ENCODE measurements around the gene PLCD3. TPM values are rescaled to one million over a fixed set of nuclear protein-coding genes. Genes with fewer than 3 reads are reported as not detected.
A peak's percentile ranks its signal among the peaks of the same experiment; 100 is the strongest.

The PLCD3 gene
- total and polyA plus RNA-seq, 2 of the 4 experiments (the other 2 are of a cell fraction) = 5.6 to 36.6 TPM

- no peak overlapping the region for H3K4me3 ChIP-seq (ENCODE audit: insufficient read depth, low read depth, low read length)
- H2BK5ac ChIP-seq (ENCODE audit: low read depth, low read length, poor library complexity, severe bottlenecking) = peak overlapping the region; percentile 89
- H3K23ac ChIP-seq (ENCODE audit: low read depth, low read length) = no peak overlapping the region; the same call in 1 of the 2 replicates
- intact Hi-C loops (cut with micrococcal nuclease) = no loop called here
- peak overlapping the region; percentile 13; the same call in 1 of the 2 replicates for H3K56ac ChIP-seq (ENCODE audit: extremely low read depth, insufficient read depth, low read length)
- ChIA-PET POLR2A (ENCODE audit: unreplicated experiment) (interaction anchor here (0.5 kb wide), 1 partner anchor 26 kb away, joined by 4 read pairs; no protein-coding TSS in a partner anchor), CTCF (no interaction called here)
- ATAC-seq (ENCODE audit: low read depth) = no peak
- H3K79me1 ChIP-seq (ENCODE audit: low read depth in 1 of 2, low read length in 2 of 2) = peaks cover 54 to 80% of the 10 kb centered on the region in 2 experiments
- peak overlapping the region; percentile 99 for H2AK5ac ChIP-seq (ENCODE audit: low read depth, low read length)
- peak overlapping the region; percentile 72 to 94 for H4K8ac ChIP-seq (ENCODE audit: low read depth in 2 of 2, low read length in 2 of 2)
- H3K9ac ChIP-seq (ENCODE audit: low read depth, low read length) = 0 out of 2 replicates have a peak overlapping the region, but pooled peaks have one; percentile 9
- H3K27me3 ChIP-seq (ENCODE audit: control insufficient read depth, insufficient read depth, low read length) = no peaks in the 10 kb centered on the region
- H2BK15ac ChIP-seq (ENCODE audit: low read depth, low read length) = no peak overlapping the region; the same call in 2 of the 3 replicates
- H3K9me3 ChIP-seq (ENCODE audit: control insufficient read depth, insufficient read depth, low read length) = no peaks in the 10 kb centered on the region
- DNase-seq = no peak
- no CpG with 5 or more reads among the region's 5 CpGs for WGBS, 2 experiments (ENCODE audit: extremely low coverage in 2 of 2, insufficient read length in 1 of 2)
- peaks cover 9% of the 10 kb centered on the region; the same call in 1 of the 2 replicates for H4K20me1 ChIP-seq (ENCODE audit: insufficient read depth, low read length)
- peak overlapping the region; percentile 91 for H2BK120ac ChIP-seq (ENCODE audit: low read depth, low read length)
- H2AK9ac ChIP-seq (replicated peaks; ENCODE audit: low read depth, low read length, poor library complexity) = peak overlapping the region; percentile 39
- peak overlapping the region; percentile 77 for H2AFZ ChIP-seq (replicated peaks; ENCODE audit: low read length, poor library complexity)
- peak overlapping the region; percentile 10; the same call in 1 of the 2 replicates for H3K4me2 ChIP-seq (ENCODE audit: low read depth, low read length)
- H3K4ac ChIP-seq (ENCODE audit: low read depth, low read length) = peak overlapping the region; percentile 98
- H4K91ac ChIP-seq (ENCODE audit: insufficient read depth, low read depth, low read length) = peak overlapping the region; percentile 88
- dilution Hi-C loops (cut with HindIII; ENCODE audit: low sequenced_read_pairs, unreplicated experiment) = no loop called here
- peak overlapping the region; percentile 17; the same call in 1 of the 2 replicates for H3K18ac ChIP-seq (ENCODE audit: low read depth, low read length)
- peaks cover 48% of the 10 kb centered on the region for H3K4me1 ChIP-seq (ENCODE audit: control insufficient read depth, insufficient read depth, low read length)
- peaks cover 42% of the 10 kb centered on the region for H3K9me1 ChIP-seq (ENCODE audit: insufficient read depth, low read length)
- H3K36me3 ChIP-seq (ENCODE audit: control insufficient read depth, insufficient read depth, low read length) = no peaks in the 10 kb centered on the region
- in situ Hi-C loops (cut with MboI; ENCODE audit: low sequenced_read_pairs) = no loop called here
- peak overlapping the region; percentile 18; the same call in 1 of the 2 replicates for H4K5ac ChIP-seq (ENCODE audit: low read depth, low read length)
- peak overlapping the region; percentile 70 for H3K14ac ChIP-seq (replicated peaks; ENCODE audit: low read depth, low read length)
- H3K27ac ChIP-seq (ENCODE audit: insufficient read depth, low read length) = peak overlapping the region; percentile 88
- TF ChIP-seq SMC3 (IDR thresholded peaks at IDR 0.05; ENCODE audit: low read depth, low read length) (no peak), FOS (IDR thresholded peaks at IDR 0.05; ENCODE audit: low read depth, low read length) (no peak), RCOR1 (IDR thresholded peaks at IDR 0.05; ENCODE audit: insufficient replicate concordance, low read length) (no peak), NFE2L2 (IDR thresholded peaks at IDR 0.05; ENCODE audit: low read depth, low read length) (no peak), CTCF (conservative IDR thresholded peaks at IDR 0.05; ENCODE audit: low read depth, low read length) (no peak), RFX5 (IDR thresholded peaks at IDR 0.05; ENCODE audit: low read depth, low read length) (no peak), ELK1 (IDR thresholded peaks at IDR 0.05; ENCODE audit: borderline replicate concordance, low read depth, low read length) (no peak), MXI1 (IDR thresholded peaks at IDR 0.05; ENCODE audit: borderline replicate concordance, low read depth, low read length) (no peak), RAD21 (IDR thresholded peaks at IDR 0.05; ENCODE audit: low read length) (no peak), CEBPB (IDR thresholded peaks at IDR 0.05; ENCODE audit: low read depth, low read length) (no peak), MAFK (IDR thresholded peaks at IDR 0.05; ENCODE audit: low read depth, low read length) (no peak)
- peak overlapping the region; percentile 43 for H2BK20ac ChIP-seq (ENCODE audit: low read depth, low read length)
- BruUV-seq (replicated peaks) = no TSS peak
These were observed 4.0 kb downstream of the PLCD3 start for GRCh38 chr17:45128331-45128730.
